HG03196 (cell line): ENCODE results near the gene RPS24.

Experiments used
- ATAC-seq: cut with Tn5 transposase; IDR thresholded peaks from one replicate; pipeline ENCODE4 v1.9.1; 2021; ENCODE audit not compliant: unreplicated experiment

RPS24 gene

GRCh38 chr10:78025685-78026364, 7.8 kb upstream of the RPS24 start:
- no peak for ATAC-seq

DNA sequence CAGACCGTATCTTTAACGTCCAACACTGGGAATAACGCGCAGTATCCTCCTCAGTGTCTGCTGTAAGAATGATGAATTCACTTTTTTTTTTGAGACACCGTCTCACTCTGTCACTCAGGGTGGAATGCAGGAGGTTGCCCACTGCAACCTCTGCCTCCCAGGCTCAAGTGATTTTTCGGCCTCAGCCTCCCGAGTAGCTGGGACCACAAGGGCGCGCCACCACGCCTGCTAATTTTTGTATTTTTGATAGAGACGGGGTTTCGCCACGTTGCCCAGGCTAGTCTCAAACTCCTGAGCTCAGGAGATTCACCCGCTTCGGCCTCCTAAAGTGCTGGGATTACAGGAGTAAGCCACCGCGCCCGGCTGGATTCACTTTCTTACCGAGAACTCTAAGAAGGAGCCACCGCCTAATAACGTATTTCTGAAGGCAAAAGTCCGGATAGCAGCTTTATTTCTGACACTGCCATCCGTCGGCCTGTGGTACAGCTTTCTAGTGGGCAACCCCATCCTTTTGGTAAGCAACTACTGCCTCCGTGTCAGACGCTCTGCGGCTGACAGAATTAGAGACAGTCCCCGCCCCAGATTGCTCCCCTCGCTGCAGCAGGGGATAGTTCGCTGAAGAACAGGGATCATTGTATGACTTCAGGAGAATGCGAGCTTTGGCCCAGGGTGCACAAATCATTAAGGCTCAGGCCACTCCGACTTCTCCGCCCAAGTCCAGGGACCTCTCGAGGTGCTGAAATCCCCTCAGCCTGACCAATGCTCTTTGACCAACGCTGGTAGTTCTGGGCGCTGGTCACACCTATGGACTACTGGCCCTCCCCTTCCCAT, 5.0 kb upstream of the RPS24 start:
- no peak for ATAC-seq

DNA sequence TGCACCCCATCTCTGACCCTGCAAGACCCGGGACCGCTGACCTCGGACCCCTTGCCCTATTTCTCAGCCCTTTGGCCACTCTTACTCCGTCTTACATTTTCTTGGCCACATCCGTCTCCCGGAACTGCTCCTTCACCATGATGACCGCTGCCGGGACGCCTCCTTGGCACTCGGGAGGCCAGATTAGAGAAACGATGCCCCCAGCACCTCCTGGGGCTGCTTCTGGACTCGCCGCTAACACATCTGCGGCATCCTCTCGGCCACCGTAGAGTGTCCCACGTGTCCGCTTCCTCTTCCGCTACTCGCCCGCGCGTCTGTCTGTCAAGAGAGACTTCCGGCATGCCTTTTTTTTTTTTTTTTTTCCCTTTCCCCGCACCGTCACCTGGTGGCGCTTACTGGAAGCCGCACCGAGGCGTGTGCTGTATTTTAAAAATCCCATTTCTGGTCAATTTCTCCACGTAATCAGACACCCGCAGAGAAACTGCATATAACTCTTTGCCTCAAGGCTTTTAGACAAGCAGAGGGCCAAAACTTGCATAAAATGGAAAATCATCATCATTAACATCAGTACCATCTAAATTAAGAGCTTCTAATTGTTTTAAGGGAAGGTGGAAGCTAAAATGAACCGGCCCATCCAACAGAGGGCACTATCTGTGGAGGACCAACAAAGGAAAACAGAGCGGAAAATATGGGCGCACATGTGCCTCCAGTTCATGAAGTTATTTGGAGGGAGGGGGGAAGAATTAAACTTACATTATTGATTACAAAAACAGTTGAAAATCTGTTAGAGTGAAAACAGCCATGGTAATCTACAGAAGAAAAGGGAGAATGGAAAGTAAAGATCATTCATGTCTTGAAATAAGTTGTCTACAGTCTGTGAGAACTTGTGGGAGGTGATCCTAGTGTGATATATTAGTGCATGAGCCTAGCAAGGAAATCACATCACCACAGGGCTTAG, 4.1 kb upstream of the RPS24 start, which contains the start of gene POLR3A:
POLR3A (minus strand) TSS at position 247 of the 958 bp plus-strand sequence; CDS start at position 139, 108 bp downstream.
- ATAC-seq: peak; percentile 58

GRCh38 chr10:78033387-78033636, 351 bp upstream of the RPS24 start:
- no peak for ATAC-seq

DNA sequence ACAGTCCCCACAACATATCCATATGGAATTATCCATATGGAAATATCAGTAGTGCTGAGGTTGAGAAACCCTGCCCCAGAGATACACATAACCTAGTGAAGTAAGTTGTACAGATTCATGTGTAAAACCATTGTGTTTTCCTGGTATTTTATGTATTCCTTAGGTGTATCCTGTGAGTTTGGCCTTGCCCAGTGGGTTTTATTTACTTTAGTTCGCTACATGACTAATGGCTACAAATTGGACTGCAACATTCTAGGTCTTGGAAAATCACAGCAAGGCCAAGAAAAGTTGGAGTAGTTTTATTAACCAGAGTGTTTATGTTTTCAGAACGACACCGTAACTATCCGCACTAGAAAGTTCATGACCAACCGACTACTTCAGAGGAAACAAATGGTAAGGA, 1.4 kb downstream of the RPS24 start:
- ATAC-seq: no peak

GRCh38 chr10:78035437-78035836, 1.8 kb downstream of the RPS24 start:
- no peak for ATAC-seq

GRCh38 chr10:78035933-78036583, 2.4 kb downstream of the RPS24 start:
- ATAC-seq: no peak

- ATAC-seq: no peak
Observed at GRCh38 chr10:78038105-78038504, 4.4 kb downstream of the RPS24 start.

DNA sequence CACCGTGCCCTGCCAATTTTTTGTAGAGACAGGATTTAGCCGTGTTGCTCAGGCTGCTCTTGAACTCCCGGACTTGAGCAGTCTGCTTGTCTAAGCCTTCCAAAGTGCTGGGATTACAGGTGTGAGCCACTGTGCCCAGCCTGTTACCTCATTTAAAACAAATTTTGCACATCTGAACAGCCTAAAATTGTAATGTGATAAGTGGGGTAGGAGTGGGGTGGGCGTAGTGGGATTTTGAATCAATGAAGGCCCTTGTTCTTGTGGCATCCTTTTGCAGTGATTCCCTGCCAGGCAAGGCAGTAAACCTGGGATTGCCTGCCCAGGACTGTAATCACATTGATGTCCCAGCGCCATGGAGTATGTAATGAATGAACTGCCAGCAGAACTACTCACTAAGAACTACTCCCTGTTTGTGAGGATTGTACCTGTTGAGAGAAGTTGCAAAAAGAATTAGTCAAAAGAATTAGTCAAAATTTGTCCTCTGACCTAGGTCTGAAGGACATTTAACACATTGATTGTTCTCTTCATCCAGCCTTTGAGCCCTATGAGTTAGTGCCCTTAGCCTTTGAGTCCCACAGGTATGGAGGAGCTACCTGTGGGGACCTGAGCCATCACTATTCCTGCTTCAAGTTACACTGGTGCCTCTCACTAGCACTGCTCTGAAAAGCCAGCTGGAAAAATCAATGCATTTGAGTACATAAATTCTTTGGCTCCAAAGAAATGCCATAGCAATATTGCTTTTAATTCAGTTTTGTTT, 5.3 kb downstream of the RPS24 start:
- ATAC-seq: no peak

- ATAC-seq: no peak
Observed at GRCh38 chr10:78039743-78040142, 6.1 kb downstream of the RPS24 start.

- ATAC-seq: no peak
Observed at GRCh38 chr10:78041170-78042057, 7.8 kb downstream of the RPS24 start.

DNA sequence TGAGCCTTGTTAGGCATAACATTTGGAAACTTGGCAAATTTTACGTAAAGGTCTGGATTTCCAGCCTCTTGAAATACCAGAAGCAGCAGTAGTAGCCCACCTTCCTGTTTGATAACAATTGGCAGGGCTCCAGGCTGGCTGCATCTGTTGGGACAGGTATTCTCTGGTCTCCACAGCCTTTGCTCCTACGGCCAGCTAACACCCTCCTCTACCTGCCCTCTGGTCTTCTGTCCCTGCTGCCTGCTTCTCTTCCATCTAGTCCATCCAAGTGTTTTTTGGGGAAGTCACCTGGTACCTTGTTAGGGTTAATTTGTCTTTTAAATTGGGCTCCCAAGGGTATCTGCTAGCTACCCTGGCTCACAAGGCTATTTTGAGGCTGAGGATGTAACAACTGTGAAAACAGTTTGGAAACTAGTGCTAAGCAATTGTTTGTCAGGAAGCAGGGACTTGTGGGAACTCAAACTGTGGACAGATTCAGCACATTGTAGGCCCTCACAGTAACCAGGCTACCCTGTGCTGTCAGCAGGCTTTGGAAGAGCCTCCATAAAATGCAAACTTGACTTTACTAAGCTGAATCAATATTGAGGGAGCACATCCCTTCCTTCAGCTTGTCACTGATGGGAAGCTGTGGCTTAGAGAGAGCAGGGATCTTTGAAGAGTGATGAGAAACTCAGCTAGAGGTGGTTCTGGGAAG, 8.5 kb downstream of the RPS24 start:
- ATAC-seq: no peak

DNA sequence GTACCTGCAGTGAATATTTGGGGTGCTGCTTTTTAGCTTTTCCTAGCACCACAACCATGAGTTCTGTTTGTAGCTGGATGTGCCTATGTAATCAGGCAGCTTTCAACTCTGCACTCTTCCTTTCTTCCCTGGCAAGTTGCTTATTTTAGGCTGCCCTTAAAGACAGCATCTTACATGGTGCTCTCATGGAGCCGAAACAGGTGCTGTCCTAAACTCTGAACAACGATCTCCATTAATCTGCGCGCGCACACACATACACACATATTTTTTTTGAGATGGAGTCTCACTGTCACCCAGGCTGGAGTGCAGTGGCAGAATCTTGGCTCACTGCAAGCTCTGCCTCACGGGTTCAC, 9.1 kb downstream of the RPS24 start:
- ATAC-seq: no peak

DNA sequence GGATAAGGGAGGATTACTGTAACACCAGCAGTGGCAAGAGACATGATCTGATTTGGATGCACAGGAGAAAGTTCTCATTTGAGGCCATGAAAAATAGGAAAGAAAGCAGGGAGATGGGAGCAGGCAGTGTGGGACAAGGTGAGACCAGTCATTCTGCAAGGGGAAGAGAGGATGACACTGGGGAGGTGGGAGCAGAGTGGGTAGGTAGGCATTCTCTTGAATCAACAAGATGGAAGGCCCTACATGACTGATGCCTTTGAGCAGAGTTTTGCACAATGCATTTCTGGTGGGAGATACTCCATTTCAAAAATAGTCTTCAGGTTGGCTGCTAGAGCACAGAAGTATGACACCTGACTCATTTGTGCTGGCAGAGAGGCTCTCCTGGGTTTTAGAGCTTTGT, 10.5 kb downstream of the RPS24 start:
- no peak for ATAC-seq

- no peak for ATAC-seq
Observed at GRCh38 chr10:78044699-78045098, 11.0 kb downstream of the RPS24 start.

DNA sequence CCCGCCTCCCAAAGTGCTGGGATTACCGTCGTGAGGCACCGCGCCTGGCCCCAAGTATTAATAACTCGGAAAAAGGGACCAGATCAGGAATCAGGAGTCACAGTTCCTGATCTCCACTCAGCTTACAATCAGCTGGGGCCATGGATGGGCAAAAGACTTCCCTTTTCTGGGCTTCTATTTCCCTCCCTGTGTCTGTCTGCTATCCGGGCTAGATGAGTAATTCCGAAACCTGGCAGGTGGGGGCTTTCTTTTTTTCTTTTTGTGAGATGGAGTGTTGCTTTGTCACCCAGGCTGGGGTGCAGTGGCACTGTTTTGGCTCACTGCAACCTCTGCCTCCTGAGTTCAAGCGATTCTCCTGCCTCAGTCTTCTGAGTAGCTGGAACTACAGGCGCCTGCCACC, 11.6 kb downstream of the RPS24 start:
- peak; percentile 52 for ATAC-seq

- no peak for ATAC-seq
Observed at GRCh38 chr10:78045856-78046255, 12.2 kb downstream of the RPS24 start.

- ATAC-seq: no peak
Observed at GRCh38 chr10:78046711-78047269, 13.1 kb downstream of the RPS24 start.
